IPS-20b (cell line): ENCODE results near the gene TIAM1.

Experiments
- H3K27ac ChIP-seq: one replicate; pipeline ENCODE4 v1.5.1; 2013; ENCODE audit warnings: low read length
- H3K27me3 ChIP-seq: 2 replicates; pipeline ENCODE4 v1.6.1; 2013; ENCODE audit warnings: mild to moderate bottlenecking, low read length, inconsistent platforms; ENCODE audit not compliant: insufficient read depth
- H3K36me3 ChIP-seq: 2 replicates; pipeline ENCODE4 v1.6.1; 2013; ENCODE audit warnings: low read depth, mild to moderate bottlenecking, inconsistent platforms, low read length, moderate library complexity; ENCODE audit not compliant: insufficient read depth
- H3K4me1 ChIP-seq: 2 replicates; pipeline ENCODE4 v1.6.1; 2013; ENCODE audit warnings: mild to moderate bottlenecking, control low read depth, inconsistent platforms, low read length, moderate library complexity; ENCODE audit not compliant: insufficient read depth
- H3K4me3 ChIP-seq: 2 replicates; pipeline ENCODE4 v1.5.1; 2013; ENCODE audit warnings: mild to moderate bottlenecking, low read length, inconsistent platforms
- H3K9ac ChIP-seq: 2 replicates; pipeline ENCODE4 v1.6.1; 2013; ENCODE audit warnings: low read depth, mild to moderate bottlenecking, inconsistent platforms, low read length, moderate library complexity
- H3K9me3 ChIP-seq: 2 replicates; pipeline ENCODE4 v1.6.1; 2013; ENCODE audit warnings: mild to moderate bottlenecking, low read depth, low read length, inconsistent platforms; ENCODE audit not compliant: insufficient read depth

Gene TIAM1

DNA sequence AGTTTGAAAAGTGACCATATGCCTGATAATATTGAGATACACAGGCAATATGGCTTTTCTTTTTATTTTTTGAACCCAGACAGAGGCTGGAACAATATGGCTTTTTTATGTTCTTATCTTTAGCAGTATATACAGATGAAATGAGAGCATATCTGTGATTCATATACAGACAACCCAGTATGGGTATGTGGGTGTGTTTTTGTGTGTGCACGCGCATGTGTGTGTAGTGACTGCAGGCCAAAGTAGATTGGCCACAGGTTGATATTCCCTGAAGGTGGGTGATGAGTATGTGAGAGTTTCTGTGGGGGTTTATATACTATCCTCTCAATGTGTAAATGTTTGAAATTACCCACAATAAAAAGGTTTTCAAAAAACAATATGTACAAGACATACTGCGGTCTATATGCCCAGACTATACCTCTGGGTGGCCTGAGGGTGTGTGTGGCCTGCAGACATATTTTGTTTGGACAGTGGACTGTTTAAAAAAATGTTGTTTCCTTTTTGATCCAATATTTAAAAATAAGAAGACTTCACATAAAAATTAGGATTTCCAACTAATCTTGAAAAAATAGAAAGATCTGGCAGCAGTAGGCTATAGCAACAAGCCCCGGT lies 26.3 kb upstream of the TIAM1 start:
- Histone ChIP-seq H3K27ac (no peak overlapping the region), H3K9ac (no peak overlapping the region), H3K36me3 (no peaks in the 10 kb centered on the region), H3K4me3 (no peak overlapping the region), H3K27me3 (no peaks in the 10 kb centered on the region), H3K4me1 (0 out of 2 replicates have a peak, but pooled peaks cover 3% of the 10 kb centered on the region), H3K9me3 (no peaks in the 10 kb centered on the region)

DNA sequence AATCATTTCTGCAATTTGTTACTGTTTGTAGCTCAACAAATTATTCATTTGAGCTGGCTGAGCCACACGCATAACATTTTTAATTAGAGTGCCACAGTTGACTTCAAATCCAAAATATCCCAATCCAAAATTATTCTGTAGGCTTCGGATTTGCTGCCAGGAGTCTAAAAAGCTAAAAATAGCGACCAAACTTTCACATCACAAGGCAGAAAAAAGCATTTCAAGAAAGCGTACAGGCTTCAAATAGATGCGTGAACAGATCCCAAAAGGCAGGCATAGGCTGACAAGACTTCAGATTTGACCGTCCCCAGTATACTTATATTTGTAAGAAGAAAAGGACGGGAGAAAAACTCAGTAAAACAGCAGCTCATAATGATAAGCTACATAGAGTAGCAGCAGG lies 24.3 kb upstream of the TIAM1 start:
- Histone ChIP-seq H3K27me3 (no peaks in the 10 kb centered on the region), H3K9me3 (no peaks in the 10 kb centered on the region), H3K36me3 (no peaks in the 10 kb centered on the region), H3K27ac (no peak overlapping the region), H3K4me1 (0 out of 2 replicates have a peak, but pooled peaks cover 6% of the 10 kb centered on the region), H3K9ac (no peak overlapping the region), H3K4me3 (no peak overlapping the region)

DNA sequence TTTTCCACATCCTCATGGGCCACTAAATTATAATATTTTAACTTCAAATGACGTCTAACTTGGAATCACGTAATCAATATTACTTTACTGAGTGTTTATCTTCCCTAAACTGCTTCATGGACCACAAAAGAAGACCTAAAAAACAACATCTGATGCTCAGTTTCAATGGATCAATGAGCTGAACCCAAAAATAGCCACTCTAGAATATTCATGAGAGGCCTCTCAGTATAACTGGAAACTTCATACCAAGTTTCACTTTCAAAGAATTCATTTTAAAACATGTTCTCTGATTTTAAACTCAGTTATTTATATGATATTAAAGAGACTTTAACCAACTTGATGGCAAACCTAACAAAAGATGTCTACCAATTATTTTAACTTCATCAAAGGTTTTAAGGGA lies 23.7 kb upstream of the TIAM1 start:
- H3K4me1 ChIP-seq: 0 out of 2 replicates have a peak, but pooled peaks cover 6% of the 10 kb centered on the region

GRCh38 chr21:31366825-31367224 lies 22.8 kb upstream of the TIAM1 start:
- H3K4me3 ChIP-seq: no peak overlapping the region
- no peak overlapping the region for H3K27ac ChIP-seq
- no peaks in the 10 kb centered on the region for H3K9me3 ChIP-seq
- H3K36me3 ChIP-seq: no peaks in the 10 kb centered on the region
- 0 out of 2 replicates have a peak, but pooled peaks cover 6% of the 10 kb centered on the region for H3K4me1 ChIP-seq
- H3K27me3 ChIP-seq: no peaks in the 10 kb centered on the region
- H3K9ac ChIP-seq: no peak overlapping the region

More for the DNA sequence above, 23.7 kb upstream of the TIAM1 start:
- Histone ChIP-seq H3K9me3 (no peaks in the 10 kb centered on the region), H3K36me3 (no peaks in the 10 kb centered on the region), H3K4me3 (no peak overlapping the region), H3K27ac (no peak overlapping the region), H3K9ac (no peak overlapping the region), H3K27me3 (no peaks in the 10 kb centered on the region)

GRCh38 chr21:31364253-31364945 lies 20.3 kb upstream of the TIAM1 start:
- no peak overlapping the region for H3K4me3 ChIP-seq
- no peaks in the 10 kb centered on the region for H3K36me3 ChIP-seq
- no peak overlapping the region for H3K27ac ChIP-seq
- no peaks in the 10 kb centered on the region for H3K27me3 ChIP-seq
- 0 out of 2 replicates have a peak, but pooled peaks cover 6% of the 10 kb centered on the region for H3K4me1 ChIP-seq
- no peaks in the 10 kb centered on the region for H3K9me3 ChIP-seq
- no peak overlapping the region for H3K9ac ChIP-seq

GRCh38 chr21:31363720-31364119 lies 19.7 kb upstream of the TIAM1 start:
- Histone ChIP-seq H3K9me3 (no peaks in the 10 kb centered on the region), H3K4me3 (no peak overlapping the region), H3K4me1 (0 out of 2 replicates have a peak, but pooled peaks cover 6% of the 10 kb centered on the region), H3K36me3 (no peaks in the 10 kb centered on the region), H3K27me3 (no peaks in the 10 kb centered on the region), H3K27ac (no peak overlapping the region), H3K9ac (no peak overlapping the region)

DNA sequence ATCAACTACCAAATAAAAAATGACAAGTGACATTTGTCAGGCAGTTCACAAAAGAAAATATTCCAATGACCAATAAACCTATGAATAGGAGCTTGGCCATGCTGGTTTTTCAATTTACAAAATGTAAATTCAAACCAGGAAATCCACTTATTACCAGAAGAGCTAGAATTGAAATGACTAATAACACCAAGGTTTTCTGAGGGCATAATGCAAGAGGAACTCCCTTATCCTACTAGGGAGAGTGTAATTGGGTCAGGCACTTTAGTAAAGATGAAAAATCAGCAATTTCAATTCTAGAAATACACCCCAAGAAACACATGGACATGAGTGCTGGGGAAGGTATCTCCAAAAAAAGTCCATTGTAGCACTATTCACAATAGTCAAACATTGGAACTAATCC lies 16.7 kb upstream of the TIAM1 start:
- H3K27ac ChIP-seq: no peak overlapping the region
- H3K36me3 ChIP-seq: no peaks in the 10 kb centered on the region
- H3K27me3 ChIP-seq: no peaks in the 10 kb centered on the region
- H3K9me3 ChIP-seq: no peaks in the 10 kb centered on the region
- H3K4me1 ChIP-seq: 0 out of 2 replicates have a peak, but pooled peaks cover 3% of the 10 kb centered on the region
- H3K9ac ChIP-seq: no peak overlapping the region
- no peak overlapping the region for H3K4me3 ChIP-seq

DNA sequence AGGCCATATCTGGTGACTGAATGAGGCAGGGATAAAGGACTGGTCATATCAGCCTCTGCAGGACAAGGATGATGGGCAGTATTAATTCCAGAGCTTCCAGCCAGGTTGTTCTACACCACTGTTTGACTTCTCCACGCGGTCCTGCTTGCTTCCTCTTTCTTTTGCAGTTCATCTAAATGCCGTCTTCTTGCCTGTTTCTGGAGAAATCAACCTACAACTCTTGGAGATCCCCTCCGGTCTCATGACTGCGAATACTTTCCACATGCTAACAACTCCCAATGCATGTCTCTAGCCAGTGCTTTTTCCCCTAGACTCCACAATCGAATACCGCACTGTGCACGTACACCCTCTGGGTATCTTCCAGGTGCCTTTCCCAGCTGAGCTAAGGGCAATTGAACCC lies 14.1 kb upstream of the TIAM1 start:
- Histone ChIP-seq H3K9ac (no peak overlapping the region), H3K36me3 (no peaks in the 10 kb centered on the region), H3K9me3 (no peaks in the 10 kb centered on the region), H3K4me3 (no peak overlapping the region), H3K27ac (no peak overlapping the region), H3K4me1 (no peaks in the 10 kb centered on the region), H3K27me3 (no peaks in the 10 kb centered on the region)

DNA sequence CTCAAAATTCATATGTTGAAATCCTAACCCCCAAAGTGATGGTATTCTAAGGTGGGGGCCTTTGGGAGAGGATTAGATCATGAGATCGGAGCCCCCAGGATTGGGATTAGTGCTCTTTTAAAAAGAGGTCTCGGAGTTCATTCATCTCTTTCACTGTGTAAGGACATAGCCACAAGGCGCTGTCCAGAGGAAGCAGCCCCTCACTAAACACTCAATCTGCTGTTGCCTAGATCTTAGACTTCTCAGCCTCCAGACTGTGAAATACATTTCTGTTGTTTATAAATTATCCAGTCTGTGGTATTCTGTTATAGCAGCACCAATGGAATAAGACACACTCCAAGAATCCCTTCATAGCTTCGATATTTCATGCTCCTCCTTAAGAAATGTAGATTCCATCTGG lies 12.4 kb upstream of the TIAM1 start:
- H3K27ac ChIP-seq: no peak overlapping the region
- H3K36me3 ChIP-seq: no peaks in the 10 kb centered on the region
- H3K4me3 ChIP-seq: no peak overlapping the region
- H3K27me3 ChIP-seq: no peaks in the 10 kb centered on the region
- no peaks in the 10 kb centered on the region for H3K4me1 ChIP-seq
- H3K9me3 ChIP-seq: no peaks in the 10 kb centered on the region
- no peak overlapping the region for H3K9ac ChIP-seq

DNA sequence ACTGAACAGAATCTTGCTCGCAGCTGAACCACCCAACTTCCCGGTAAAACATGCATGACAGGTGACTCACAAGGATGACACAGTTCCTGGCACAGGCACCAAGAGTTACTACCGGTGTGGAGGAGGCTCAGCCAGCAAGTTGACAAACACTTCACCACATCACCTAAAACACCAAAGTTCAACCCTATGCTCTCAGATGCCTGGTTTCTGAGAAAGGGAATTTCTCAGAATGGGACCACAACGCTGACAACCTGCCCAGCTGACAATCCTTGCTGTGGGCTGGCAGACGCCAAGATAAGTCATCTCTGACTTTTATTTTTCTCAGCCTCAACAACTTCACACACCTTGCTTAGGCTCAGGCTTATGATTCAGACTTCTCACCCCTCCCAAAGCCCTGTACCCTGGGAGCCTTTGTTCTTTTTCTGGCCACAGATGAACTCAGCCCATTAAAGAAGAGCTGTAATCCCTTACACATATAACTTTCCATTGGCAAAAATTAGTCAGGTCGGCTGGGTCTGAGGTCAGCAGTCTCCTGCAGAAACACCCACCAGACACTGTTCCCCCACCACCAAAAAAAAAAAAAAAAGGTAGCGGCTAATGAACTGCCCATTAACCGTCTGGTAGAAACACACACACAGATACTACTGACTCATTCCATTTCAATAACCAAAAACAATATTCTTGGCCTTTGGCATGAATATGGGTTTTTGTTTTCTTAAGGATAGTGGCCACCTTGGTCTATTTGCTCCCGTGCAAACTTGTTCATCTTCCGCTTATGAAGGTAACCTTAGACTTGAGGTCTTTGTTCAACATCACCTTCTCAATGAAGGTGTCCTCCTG lies 10.8 kb upstream of the TIAM1 start:
- Histone ChIP-seq H3K27ac (no peak overlapping the region), H3K9me3 (no peaks in the 10 kb centered on the region), H3K4me1 (no peaks in the 10 kb centered on the region), H3K27me3 (no peaks in the 10 kb centered on the region), H3K4me3 (no peak overlapping the region), H3K9ac (no peak overlapping the region), H3K36me3 (no peaks in the 10 kb centered on the region)

DNA sequence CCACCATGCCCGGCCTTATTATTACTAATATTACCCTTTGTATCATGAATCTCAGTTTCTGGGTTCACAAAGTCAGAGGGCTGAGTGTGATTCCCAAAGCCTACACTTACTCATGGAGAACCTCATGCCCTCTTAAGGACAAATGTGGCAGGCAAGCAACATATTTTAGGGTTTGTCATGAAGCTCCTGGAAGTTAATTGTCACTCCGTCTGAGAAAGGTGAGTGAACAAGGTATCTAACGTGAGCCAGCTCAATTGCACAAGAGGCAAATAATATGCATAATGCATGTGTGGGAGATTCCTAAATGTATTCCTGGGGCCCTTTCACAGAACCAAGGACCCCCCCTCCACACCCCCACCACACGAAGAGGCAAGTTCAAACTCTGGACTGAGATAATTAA lies 10.1 kb upstream of the TIAM1 start:
- H3K9ac ChIP-seq: no peak overlapping the region
- no peak overlapping the region for H3K27ac ChIP-seq
- no peaks in the 10 kb centered on the region for H3K27me3 ChIP-seq
- no peaks in the 10 kb centered on the region for H3K9me3 ChIP-seq
- no peaks in the 10 kb centered on the region for H3K4me1 ChIP-seq
- no peak overlapping the region for H3K4me3 ChIP-seq
- H3K36me3 ChIP-seq: no peaks in the 10 kb centered on the region
